H1 (cell line): ENCODE results near the gene ZBED1. TPM values are rescaled to one million over a fixed set of nuclear protein-coding genes. Genes with fewer than 3 reads are reported as not detected.
A peak's percentile ranks its signal among the peaks of the same experiment; 100 is the strongest.
"Not testable (repeated sequence)": the region's sequence is repeated elsewhere in the genome, so short reads cannot be mapped to it uniquely, and the experiment has no call there.

ENCODE experiments used
- CTCF ChIA-PET: fragments of 300-600 bp; sonication (Branson Sonifier 250); formaldehyde crosslinking; loops from one replicate; lab custom pipeline; 2021; ENCODE audit not compliant: partially characterized antibody; lab: Charles Lee
- POLR2A ChIA-PET: fragments of 300-600 bp; sonication (Branson Sonifier 250); formaldehyde crosslinking; loops from one replicate; lab custom pipeline; 2021; ENCODE audit warnings: inconsistent platforms; ENCODE audit not compliant: partially characterized antibody; lab: Charles Lee
- DNase-seq, 2 experiments: peaks; one replicate each; pipeline versions ENCODE4 v3.0.0 to v3.0.0-alpha.2; 2010 to 2022; ENCODE audit warnings: low spot score in 2 of 2, low read depth in 1 of 2, mixed read lengths in 1 of 2
- FAIRE-seq: peaks from 2 replicates; lab custom pipeline; 2011; peaks lifted over from hg19 to GRCh38; lab: Jason Lieb, UNC
- H2AFZ ChIP-seq: 2 replicates; pipeline ENCODE4 v1.8.1; 2012; ENCODE audit warnings: low read length, inconsistent platforms
- H2AK5ac ChIP-seq: 2 replicates; pipeline ENCODE4 v1.6.1; 2013; ENCODE audit warnings: low read depth, low read length
- H2BK120ac ChIP-seq: replicated peaks from 2 replicates; pipeline ENCODE3; 2013; ENCODE audit warnings: low read depth, low read length, inconsistent platforms
- H2BK12ac ChIP-seq: 2 replicates; pipeline ENCODE4 v1.6.1; 2013; ENCODE audit warnings: low read depth, low read length
- H2BK15ac ChIP-seq: 2 replicates; pipeline ENCODE4 v1.6.1; 2013; ENCODE audit warnings: low read length
- H2BK20ac ChIP-seq: 2 replicates; pipeline ENCODE4 v1.6.1; 2013; ENCODE audit warnings: low read length
- H2BK5ac ChIP-seq: 2 replicates; pipeline ENCODE4 v1.6.1; 2013; ENCODE audit warnings: low read depth, low read length
- H3K14ac ChIP-seq: 2 replicates; pipeline ENCODE4 v1.6.1; 2013; ENCODE audit warnings: inconsistent platforms; ENCODE audit not compliant: insufficient read length
- H3K18ac ChIP-seq: 2 replicates; pipeline ENCODE4 v1.6.1; 2013; ENCODE audit warnings: low read length; ENCODE audit errors: extremely low read depth
- H3K23ac ChIP-seq: 2 replicates; pipeline ENCODE4 v1.6.1; 2013; ENCODE audit warnings: inconsistent platforms; ENCODE audit not compliant: insufficient read length
- H3K23me2 ChIP-seq: 2 replicates; pipeline ENCODE4 v1.6.1; 2013; ENCODE audit warnings: low read depth, low read length
- H3K27ac ChIP-seq: 2 replicates; pipeline ENCODE4 v1.6.1; 2011; ENCODE audit warnings: low read depth, low read length, inconsistent platforms
- H3K27me3 ChIP-seq, 4 experiments: replicated peaks in 1 of 4; 1 replicate in 1 of 4; 2 replicates in 3 of 4; pipeline versions ENCODE4 v1.6.1 to v1.8.1; 2011 to 2013; ENCODE audit warnings: low read length in 3 of 4, mild to moderate bottlenecking in 3 of 4, inconsistent platforms in 2 of 4, mixed read lengths in 2 of 4, moderate library complexity in 1 of 4; ENCODE audit not compliant: control insufficient read depth in 3 of 4, insufficient read depth in 3 of 4; ENCODE audit errors: extremely low read depth in 1 of 4
- H3K36me3 ChIP-seq, 4 experiments: 2 replicates each; pipeline versions ENCODE4 v1.6.1 to v1.8.1; 2011 to 2013; ENCODE audit warnings: mild to moderate bottlenecking in 4 of 4, low read length in 3 of 4, moderate library complexity in 2 of 4, control low read depth in 1 of 4, inconsistent platforms in 1 of 4; ENCODE audit not compliant: insufficient read depth in 4 of 4, control insufficient read depth in 2 of 4
- H3K4ac ChIP-seq: replicated peaks from 2 replicates; pipeline ENCODE3; 2013; ENCODE audit warnings: low read length, low read depth, mixed read lengths, inconsistent platforms; ENCODE audit not compliant: insufficient read length
- H3K4me1 ChIP-seq, 4 experiments: replicated peaks in 1 of 4; 1 replicate in 1 of 4; 2 replicates in 3 of 4; pipeline versions ENCODE4 v1.6.1 to v1.8.1; 2011 to 2013; ENCODE audit warnings: low read length in 3 of 4, inconsistent platforms in 2 of 4, mixed read lengths in 1 of 4; ENCODE audit not compliant: insufficient read depth in 4 of 4, control insufficient read depth in 3 of 4
- H3K4me2 ChIP-seq, 2 experiments: 2 replicates each; pipeline versions ENCODE4 v1.6.1 to v1.8.1; 2011 to 2013; ENCODE audit warnings: low read depth in 2 of 2, low read length in 2 of 2, control low read depth in 1 of 2, inconsistent platforms in 1 of 2, mild to moderate bottlenecking in 1 of 2; ENCODE audit not compliant: insufficient read depth in 1 of 2
- H3K4me3 ChIP-seq, 4 experiments: fragments of 200-600, 300-600 bp in 1 of 4; sonication (generic), shearing (Covaris generic), sonication (Bioruptor Twin) in 1 of 4; 2 replicates each; pipeline versions ENCODE4 v1.5.1 to v1.8.1; 2011 to 2016; ENCODE audit warnings: low read length in 4 of 4, low read depth in 3 of 4, control low read depth in 2 of 4, inconsistent platforms in 2 of 4, mild to moderate bottlenecking in 2 of 4, mixed read lengths in 1 of 4, moderate library complexity in 1 of 4; ENCODE audit not compliant: insufficient read depth in 2 of 4; ENCODE audit errors: extremely low read depth in 1 of 4
- H3K56ac ChIP-seq: replicated peaks from 2 replicates; pipeline ENCODE3; 2013; ENCODE audit warnings: low read depth, mild to moderate bottlenecking, mixed read lengths, low read length, inconsistent platforms; ENCODE audit not compliant: insufficient read length
- H3K79me1 ChIP-seq: 2 replicates; pipeline ENCODE4 v1.6.1; 2013; ENCODE audit warnings: low read depth, low read length, control low read depth
- H3K79me2 ChIP-seq, 2 experiments: 2 replicates each; pipeline versions ENCODE4 v1.6.1 to v1.8.1; 2012 to 2013; ENCODE audit warnings: low read length in 2 of 2, mild to moderate bottlenecking in 2 of 2, inconsistent platforms in 1 of 2; ENCODE audit not compliant: insufficient read depth in 2 of 2, control insufficient read depth in 1 of 2
- H3K9ac ChIP-seq, 4 experiments: replicated peaks in 1 of 4; 1 replicate in 1 of 4; 2 replicates in 3 of 4; pipeline versions ENCODE4 v1.6.1 to v1.8.1; 2011 to 2013; ENCODE audit warnings: low read depth in 3 of 4, low read length in 3 of 4, control low read depth in 2 of 4, mild to moderate bottlenecking in 2 of 4, moderate library complexity in 2 of 4, inconsistent platforms in 1 of 4; ENCODE audit errors: extremely low read depth in 1 of 4
- H3K9me3 ChIP-seq, 2 experiments: 2 replicates each; pipeline versions ENCODE4 v1.6.1 to v1.8.1; 2012 to 2013; ENCODE audit warnings: mild to moderate bottlenecking in 2 of 2, moderate library complexity in 2 of 2, control low read depth in 1 of 2, inconsistent platforms in 1 of 2, low read depth in 1 of 2, low read length in 1 of 2, mixed read lengths in 1 of 2; ENCODE audit not compliant: insufficient read depth in 2 of 2
- H4K20me1 ChIP-seq, 2 experiments: replicated peaks in 1 of 2; 2 replicates each; pipeline versions ENCODE3 to v1.8.1; 2011 to 2013; ENCODE audit warnings: inconsistent platforms in 2 of 2, low read length in 2 of 2, mild to moderate bottlenecking in 1 of 2; ENCODE audit not compliant: insufficient read depth in 2 of 2, control insufficient read depth in 1 of 2
- H4K5ac ChIP-seq: 2 replicates; pipeline ENCODE4 v1.6.1; 2013; ENCODE audit warnings: low read length, low read depth, mixed read lengths, inconsistent platforms; ENCODE audit not compliant: insufficient read length
- H4K8ac ChIP-seq: 2 replicates; pipeline ENCODE4 v1.8.0; 2013; ENCODE audit warnings: mild to moderate bottlenecking, moderate library complexity, low read length, inconsistent platforms; ENCODE audit not compliant: insufficient read depth; ENCODE audit errors: extremely low read depth
- H4K91ac ChIP-seq: replicated peaks from 2 replicates; pipeline ENCODE3; 2013; ENCODE audit warnings: low read length, mixed read lengths, inconsistent platforms; ENCODE audit not compliant: insufficient read length
- KDM1A ChIP-seq: fragments of 200-600, 300-600 bp; sonication (generic); IDR thresholded peaks from 2 replicates; pipeline ENCODE4 v1.7.1; 2016; ENCODE audit warnings: mild to moderate bottlenecking, low read length, borderline replicate concordance
- WGBS, 2 experiments: shearing (Covaris generic) in 1 of 2; methylation state at CpG; one replicate each; pipeline versions ENCODE4 v1.1.6 to v1.1.7; 2013 to 2015; ENCODE audit warnings: low lambda C conversion rate in 2 of 2, mixed read lengths in 2 of 2, inconsistent platforms in 1 of 2, low coverage in 1 of 2, missing lambda C conversion rate in 1 of 2; ENCODE audit not compliant: insufficient replicate concordance in 2 of 2, insufficient coverage in 1 of 2, insufficient read length in 1 of 2; ENCODE audit errors: extremely low coverage in 1 of 2, missing lambda C conversion rate in 1 of 2; 5-methylcytosine and 5-hydroxymethylcytosine counted together
- polyA plus RNA-seq, 7 experiments: library from polyadenylated mRNA; depleted of rRNA in 3 of 7; stranded (reverse) in 5 of 7; unstranded in 2 of 7; fragments of >200 nt in 5 of 7; fragments of 200-250 nt in 2 of 7; gene quantifications; 1 replicate in 5 of 7; 2 replicates in 1 of 7; 4 replicates in 1 of 7; pipeline versions ENCODE4 v1.2.1 to v1.2.3, GENCODE V29; 2011 to 2013; ENCODE audit warnings: missing spikeins in 2 of 7, mixed read lengths in 2 of 7
- total RNA-seq: library from RNA; stranded (reverse); fragmentation: NEBNext Ultra II Directional; extraction: Animal tissue kit (Norgen Biotek cat#: 25700); gene quantifications from 2 replicates; pipeline ENCODE4 v1.2.1, GENCODE V29; 2021

Gene ZBED1
- total and polyA plus RNA-seq, 2 of the 8 experiments (the other 6 are each of a cell fraction or from before 2014, with no cell fraction given) = 28.5 to 45.8 TPM

DNA sequence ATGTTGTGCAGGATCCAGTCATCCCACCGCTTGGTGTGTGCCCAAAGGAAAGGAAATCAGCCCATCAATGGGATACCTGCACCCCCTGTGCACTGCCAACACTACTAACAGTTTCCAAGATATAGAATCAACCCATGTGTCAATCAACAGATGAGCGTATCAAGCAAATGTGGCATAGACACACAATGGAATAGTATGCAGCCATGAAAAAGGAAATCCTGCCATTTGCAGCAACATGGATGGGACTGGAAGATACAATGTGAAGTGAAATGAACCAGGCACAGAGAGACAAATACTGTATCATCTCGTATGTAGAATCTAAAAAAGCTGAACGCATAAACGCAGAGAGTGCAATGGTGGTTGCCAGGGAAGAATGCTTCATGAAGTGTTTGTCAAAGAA lies 20.8 kb downstream of the ZBED1 start:
- H3K23me2 ChIP-seq, H4K91ac ChIP-seq, H4K5ac ChIP-seq, H2BK12ac ChIP-seq, H2BK15ac ChIP-seq, H3K56ac ChIP-seq, H4K8ac ChIP-seq, H3K27ac ChIP-seq, H2BK5ac ChIP-seq, CTCF ChIA-PET, DNase-seq, H3K9me3 ChIP-seq, H3K36me3 ChIP-seq, H3K23ac ChIP-seq, H3K9ac ChIP-seq, H3K4me2 ChIP-seq, H3K4me3 ChIP-seq, H3K14ac ChIP-seq, POLR2A ChIA-PET, H3K27me3 ChIP-seq, H3K4ac ChIP-seq, H2BK120ac ChIP-seq, H3K4me1 ChIP-seq, H2AFZ ChIP-seq, H2BK20ac ChIP-seq, H3K18ac ChIP-seq, H4K20me1 ChIP-seq: not testable (repeated sequence)
- WGBS, 2 experiments = 87% methylated on average over 5 of the region's 5 CpGs; no CpG with 5 or more reads in 1 of the 2 experiments
- Histone ChIP-seq H3K79me2 (peaks cover 18 to 87% of the 10 kb centered on the region in 2 experiments), H3K79me1 (peaks cover 21% of the 10 kb centered on the region), H2AK5ac (peak overlapping the region; percentile 79)
- peak; percentile 60; the same call in 1 of the 2 replicates for TF ChIP-seq KDM1A
- peak; percentile 36 for FAIRE-seq
